Adrenal gland (tissue), 5 donors: ENCODE results near the gene PRPF39.

Experiments
- POLR2A ChIP-seq, 2 donors: fragments of 450-650 bp; IDR thresholded peaks; one replicate each; pipeline ENCODE4 v1.6.1; 2017; ENCODE audit warnings: antibody characterized with exemption in 2 of 2, mild to moderate bottlenecking in 2 of 2, moderate library complexity in 1 of 2
- TF ChIP-seq, protein P1 (sequence below), 6 experiments: fragments of 450-650 bp in 4 of 6; fragments of 200-600 bp in 2 of 6; sonication (generic) in 1 of 6; IDR thresholded peaks; 1 replicate in 5 of 6; 2 replicates in 1 of 6; pipeline versions ENCODE4 v1.5.1 to v1.8.0; 2016 to 2021; ENCODE audit warnings: antibody characterized with exemption in 6 of 6, mild to moderate bottlenecking in 2 of 6, moderate library complexity in 1 of 6
- donor health status: DM: no; HTN: no; CAD: no.

GRCh38 chr14:45083976-45084722 is at the start of gene PRPF39:
- TF ChIP-seq POLR2A (IDR thresholded peaks at IDR 0.05) = peak; percentile 81 to 94
- TF ChIP-seq, protein P1, sequence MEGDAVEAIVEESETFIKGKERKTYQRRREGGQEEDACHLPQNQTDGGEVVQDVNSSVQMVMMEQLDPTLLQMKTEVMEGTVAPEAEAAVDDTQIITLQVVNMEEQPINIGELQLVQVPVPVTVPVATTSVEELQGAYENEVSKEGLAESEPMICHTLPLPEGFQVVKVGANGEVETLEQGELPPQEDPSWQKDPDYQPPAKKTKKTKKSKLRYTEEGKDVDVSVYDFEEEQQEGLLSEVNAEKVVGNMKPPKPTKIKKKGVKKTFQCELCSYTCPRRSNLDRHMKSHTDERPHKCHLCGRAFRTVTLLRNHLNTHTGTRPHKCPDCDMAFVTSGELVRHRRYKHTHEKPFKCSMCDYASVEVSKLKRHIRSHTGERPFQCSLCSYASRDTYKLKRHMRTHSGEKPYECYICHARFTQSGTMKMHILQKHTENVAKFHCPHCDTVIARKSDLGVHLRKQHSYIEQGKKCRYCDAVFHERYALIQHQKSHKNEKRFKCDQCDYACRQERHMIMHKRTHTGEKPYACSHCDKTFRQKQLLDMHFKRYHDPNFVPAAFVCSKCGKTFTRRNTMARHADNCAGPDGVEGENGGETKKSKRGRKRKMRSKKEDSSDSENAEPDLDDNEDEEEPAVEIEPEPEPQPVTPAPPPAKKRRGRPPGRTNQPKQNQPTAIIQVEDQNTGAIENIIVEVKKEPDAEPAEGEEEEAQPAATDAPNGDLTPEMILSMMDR (IDR thresholded peaks at IDR 0.05) = peak in 1 of 6 experiments; percentile 1
